GM19328 (cell line): ENCODE results near the gene RBMXL2.

ENCODE experiments used
- ATAC-seq: cut with Tn5 transposase; IDR thresholded peaks from one replicate; pipeline ENCODE4 v1.9.1; 2021; ENCODE audit warnings: mild to moderate bottlenecking, moderate library complexity; ENCODE audit not compliant: unreplicated experiment

RBMXL2 gene

DNA sequence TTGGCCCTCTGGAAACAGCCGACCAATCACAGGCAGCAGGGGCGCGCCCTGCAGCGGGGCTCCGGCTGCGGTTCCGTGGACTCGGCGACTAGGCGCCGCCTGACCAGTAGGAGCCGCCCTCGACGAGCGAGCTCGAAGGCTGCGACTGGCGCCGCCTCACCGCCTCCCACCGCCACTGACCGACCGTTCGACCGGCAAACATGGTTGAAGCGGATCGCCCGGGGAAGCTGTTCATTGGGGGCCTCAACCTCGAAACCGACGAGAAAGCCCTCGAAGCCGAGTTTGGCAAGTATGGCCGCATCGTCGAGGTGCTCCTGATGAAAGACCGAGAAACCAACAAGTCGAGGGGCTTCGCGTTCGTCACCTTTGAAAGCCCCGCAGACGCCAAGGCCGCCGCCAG lies at the start of gene RBMXL2:
RBMXL2 (plus strand) TSS at position 78 of the 400 bp plus-strand sequence; CDS start at position 201, 123 bp downstream.
- ATAC-seq = no peak

DNA sequence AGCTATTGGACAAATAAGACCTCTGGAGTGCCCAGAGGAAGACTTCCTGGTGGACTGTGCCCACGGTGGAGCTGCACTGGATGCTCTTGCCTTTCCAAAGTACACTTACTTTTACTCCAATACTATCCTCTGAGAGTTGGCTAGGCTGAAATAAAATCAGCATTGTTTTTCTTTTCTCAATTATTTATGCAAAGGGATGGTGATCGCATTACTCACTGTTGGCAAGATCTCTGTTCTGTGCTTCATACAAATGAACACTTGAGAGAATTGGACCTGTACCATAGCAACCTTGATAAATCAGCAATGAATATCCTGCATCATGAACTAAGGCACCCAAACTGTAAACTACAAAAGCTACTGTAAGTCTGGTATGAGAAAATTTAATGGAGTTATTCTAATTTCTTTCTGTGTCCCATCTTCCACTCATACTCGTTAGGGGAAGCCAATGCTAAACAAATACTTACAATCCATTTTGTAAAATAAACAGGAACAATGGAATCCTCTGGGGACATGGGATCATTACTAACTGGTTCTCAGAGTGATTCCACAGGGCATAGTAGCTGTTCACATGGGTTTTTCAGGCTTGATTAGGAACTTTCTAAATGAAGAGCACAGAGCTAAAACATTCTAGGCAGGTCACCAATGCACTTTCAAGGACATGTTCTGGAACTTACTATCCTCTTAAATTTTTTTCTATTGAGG lies 42.2 kb upstream of the RBMXL2 start:
- no peak for ATAC-seq

DNA sequence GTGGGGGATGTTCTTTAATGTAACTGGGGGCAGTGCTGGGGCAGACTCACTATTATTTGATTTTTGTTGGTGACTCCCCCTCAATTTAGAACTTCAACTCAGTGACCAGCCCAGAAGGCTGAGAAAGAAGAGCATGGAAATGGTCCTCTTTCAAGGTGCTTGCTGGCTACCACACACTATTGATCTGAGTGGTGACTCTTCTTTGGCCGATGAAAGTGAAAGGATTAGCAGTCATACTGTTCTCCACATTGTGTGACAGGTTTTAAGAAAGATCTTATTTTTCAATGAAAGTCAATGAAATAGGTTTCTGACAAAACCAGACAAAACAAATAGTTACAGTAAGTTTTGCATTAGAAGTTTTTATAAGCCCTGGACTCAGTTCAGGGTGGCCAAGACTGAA lies 38.6 kb upstream of the RBMXL2 start:
- no peak for ATAC-seq

DNA sequence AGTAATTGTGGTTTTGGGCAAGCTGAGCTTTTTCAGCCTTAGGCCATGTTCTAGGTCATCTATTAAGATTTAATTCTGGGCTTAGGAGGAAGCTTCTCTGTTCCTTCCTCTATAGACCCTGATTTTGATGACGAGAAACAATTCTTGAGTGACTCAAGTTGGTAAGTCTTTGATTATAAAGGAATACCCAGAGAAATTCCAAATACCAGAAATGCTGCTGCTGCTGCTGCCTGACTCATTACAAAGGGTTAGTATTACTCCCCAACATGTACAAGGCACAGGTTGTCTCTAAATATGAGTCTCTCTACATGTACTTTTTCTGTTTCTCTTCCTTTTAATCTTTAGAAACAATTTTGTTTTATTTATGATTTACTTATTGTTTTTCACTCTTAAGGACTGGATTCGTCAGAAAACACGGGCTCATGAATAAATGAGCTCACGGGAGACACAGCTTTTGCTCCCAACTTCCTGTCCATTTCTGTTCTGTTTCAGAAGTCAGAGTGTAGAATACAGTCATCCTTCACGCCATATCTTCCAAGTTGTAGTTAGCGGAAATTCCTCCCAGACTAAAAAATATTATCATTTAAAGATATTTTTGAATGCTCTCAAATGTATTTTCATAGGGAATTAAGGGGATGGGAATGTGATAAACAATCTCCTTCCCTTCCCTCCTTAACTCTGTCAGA lies 31.8 kb upstream of the RBMXL2 start:
- ATAC-seq = no peak

DNA sequence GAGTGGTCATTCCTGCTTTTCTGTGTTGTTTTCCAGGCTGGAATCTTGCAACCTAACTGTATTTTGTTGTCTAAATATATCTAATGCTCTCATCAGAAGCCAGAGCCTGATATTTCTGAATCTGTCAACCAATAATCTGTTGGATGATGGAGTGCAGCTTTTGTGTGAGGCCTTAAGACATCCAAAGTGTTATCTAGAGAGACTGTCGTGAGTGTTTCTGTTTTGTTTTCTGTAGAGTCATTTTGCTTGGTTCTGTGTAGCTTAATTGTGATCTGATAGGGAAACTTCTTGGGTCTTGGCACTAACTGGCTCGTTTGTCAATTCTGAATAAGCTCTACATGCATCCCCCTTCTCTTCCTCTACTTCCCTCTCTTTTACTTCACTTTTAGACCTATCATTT lies 31.2 kb upstream of the RBMXL2 start:
- no peak for ATAC-seq

DNA sequence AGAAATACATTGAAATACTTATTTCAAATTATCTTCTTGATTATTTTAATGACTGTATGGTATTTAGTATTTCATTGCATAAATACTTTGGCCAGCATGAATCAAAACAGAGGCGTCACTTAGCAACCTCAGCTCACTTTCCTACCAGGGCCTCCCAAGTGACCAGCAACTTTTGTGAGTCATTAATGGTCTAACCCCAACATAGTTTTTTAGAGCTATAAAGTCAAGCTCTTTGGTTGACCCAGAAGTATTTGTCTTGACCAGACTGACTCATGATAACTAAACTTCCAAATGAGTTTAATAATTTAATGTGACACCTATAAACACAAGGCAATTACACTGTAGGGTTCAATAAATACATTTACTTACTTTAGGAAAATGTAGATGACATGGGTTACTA lies 27.9 kb upstream of the RBMXL2 start:
- ATAC-seq = no peak

DNA sequence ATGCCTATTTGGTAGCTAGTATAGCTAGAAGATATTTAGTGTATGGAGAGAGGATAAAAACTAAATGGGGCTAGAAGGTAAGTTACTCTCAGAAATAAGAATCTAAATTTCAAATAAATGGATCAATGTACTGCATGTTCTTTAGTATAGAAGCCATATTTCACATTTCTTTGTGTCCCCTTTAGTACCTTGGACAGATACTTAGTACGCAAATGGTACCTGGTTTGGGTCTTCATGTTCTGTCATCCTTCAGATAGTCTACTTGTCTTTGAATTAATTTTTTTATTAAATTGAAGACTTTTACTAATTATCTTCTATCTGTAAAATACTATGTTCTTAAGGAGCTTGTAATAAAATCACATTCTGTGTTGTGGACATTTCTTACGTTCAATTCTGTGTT lies 26.3 kb upstream of the RBMXL2 start:
- ATAC-seq = no peak

DNA sequence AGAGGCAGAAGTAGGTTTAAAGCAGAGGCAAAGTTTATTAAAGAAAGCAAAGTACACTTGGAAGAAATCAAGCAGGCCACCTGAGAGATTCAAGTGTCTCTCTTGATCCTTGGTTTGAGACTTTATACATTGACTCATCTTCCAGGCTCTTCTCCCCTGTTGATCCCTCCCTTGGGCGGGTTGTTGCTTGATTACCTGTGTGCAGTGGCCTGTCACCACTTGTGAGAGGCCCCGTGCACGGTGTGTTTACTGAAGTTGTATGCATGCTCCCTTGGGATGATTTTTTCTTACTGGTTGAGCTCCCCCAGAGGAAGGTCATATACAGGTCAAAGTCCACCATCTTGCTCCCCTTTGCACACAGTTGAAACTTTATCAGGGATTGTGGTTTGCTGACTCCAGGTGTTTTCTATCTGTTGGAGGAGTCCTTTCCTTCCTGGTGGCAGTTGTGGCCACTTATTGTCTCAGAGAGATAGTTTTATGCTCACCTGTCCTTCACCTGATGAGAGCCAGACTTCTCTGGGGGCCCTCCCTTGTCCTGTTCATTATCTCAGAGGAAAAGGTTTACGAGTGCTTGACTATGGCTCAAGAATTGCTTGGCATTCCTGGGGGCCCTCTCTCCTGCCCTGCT lies 16.3 kb upstream of the RBMXL2 start:
- no peak for ATAC-seq

DNA sequence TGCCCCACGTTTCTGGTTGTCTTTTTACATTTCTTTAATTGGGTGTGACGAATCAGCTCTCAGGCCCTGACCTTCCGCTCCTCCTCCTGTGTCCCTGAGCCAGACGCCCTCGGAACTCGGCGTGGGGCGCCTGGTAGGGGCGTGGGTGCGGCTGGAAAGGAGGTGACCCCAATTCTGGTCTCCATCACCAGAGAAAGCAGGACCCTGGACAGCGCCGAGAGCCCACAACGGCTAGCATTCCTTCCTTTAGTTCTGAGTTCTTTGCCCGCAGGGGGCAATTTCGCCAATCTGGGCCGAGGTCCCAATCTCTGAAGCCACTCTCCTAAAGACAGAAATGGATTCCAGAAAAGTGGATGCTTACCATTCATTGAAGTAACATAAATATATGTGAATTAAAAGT lies 11.7 kb upstream of the RBMXL2 start:
- ATAC-seq = no peak

DNA sequence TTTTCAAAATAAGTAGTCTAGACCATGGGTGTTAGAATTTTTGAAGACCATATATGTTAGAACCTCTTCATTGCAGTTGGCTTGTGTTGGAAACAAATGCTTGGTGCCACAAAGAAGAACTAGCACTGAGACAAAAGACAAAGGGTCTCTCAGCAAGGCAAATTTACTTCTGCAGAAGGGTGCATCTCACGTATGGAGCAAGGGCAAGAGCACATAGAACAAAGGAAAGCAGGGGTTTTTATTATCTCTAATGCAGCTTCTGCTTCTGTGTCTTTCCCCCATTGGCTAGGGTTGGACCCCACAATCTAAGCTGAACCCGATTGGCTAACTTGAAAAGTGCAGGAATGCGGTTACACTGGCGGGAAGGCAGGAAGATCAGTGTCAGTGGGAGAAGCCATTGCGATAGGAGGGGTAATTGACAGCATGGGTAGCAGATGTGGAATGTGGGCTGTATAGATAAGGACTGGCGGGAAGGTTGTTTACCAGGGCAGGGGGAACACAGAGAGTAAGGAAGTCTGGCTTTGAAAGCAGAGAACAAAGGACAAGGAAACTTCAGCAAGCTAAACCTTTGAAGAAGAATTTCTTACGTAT lies 9.2 kb upstream of the RBMXL2 start:
- ATAC-seq = no peak

DNA sequence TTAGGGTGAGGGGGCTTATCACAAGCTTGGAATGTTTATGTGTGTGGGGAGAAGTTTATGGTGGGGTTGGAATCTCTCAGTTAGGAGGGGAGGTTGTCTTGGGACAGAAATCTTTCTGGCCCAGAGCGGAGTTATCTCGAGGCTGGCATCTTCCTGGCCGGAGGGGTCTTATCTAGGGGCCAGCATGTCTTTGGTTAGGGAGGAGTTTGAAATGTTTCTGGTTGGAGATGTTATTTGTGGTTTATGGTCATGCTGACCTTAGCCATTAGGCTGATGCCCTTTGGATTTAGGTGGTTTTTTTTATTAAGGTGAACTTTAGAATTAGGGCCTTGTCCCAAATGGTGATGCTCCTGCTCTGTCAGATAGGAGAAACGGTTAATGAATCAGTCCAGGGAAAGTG lies 7.9 kb upstream of the RBMXL2 start:
- ATAC-seq = no peak

DNA sequence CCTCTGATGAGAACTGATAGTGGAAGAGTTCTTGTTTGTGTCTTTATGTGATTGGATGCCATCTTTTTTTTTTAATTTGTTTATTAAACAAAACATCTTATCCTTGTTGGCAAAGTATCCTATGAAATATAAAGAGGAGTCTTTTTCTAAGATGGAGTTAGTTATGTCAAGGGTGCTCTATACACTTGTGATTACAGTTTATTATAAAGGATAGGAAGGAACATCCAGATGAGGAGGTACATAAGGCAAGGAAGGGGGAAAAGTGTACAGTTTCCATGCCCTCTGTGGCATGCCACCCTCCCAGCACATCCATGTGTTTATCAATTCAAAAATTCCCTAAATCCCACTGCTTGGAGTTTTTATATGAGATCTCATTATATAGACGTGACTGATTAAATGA lies 7.4 kb upstream of the RBMXL2 start:
- no peak for ATAC-seq

DNA sequence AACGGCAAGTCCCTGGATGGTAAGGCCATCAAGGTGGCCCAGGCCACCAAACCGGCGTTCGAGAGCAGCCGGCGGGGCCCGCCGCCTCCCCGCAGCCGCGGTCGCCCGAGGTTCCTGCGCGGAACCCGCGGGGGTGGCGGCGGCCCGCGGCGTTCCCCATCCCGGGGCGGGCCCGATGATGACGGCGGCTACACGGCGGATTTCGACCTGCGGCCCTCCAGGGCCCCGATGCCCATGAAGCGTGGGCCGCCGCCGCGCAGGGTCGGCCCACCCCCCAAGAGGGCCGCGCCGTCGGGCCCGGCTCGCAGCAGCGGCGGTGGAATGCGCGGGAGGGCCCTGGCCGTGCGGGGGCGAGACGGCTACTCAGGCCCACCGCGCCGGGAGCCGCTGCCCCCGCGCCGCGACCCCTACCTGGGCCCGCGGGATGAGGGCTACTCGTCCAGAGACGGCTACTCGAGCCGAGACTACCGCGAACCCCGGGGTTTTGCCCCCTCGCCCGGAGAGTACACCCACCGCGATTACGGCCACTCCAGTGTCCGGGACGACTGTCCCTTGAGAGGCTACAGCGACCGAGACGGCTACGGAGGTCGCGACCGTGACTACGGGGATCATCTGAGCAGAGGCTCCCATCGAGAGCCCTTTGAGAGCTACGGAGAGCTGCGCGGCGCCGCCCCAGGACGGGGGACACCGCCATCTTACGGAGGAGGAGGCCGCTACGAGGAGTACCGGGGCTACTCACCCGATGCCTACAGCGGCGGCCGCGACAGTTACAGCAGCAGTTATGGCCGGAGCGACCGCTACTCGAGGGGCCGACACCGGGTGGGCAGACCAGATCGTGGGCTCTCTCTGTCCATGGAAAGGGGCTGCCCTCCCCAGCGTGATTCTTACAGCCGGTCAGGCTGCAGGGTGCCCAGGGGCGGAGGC lies 792 bp downstream of the RBMXL2 start:
- no peak for ATAC-seq

DNA sequence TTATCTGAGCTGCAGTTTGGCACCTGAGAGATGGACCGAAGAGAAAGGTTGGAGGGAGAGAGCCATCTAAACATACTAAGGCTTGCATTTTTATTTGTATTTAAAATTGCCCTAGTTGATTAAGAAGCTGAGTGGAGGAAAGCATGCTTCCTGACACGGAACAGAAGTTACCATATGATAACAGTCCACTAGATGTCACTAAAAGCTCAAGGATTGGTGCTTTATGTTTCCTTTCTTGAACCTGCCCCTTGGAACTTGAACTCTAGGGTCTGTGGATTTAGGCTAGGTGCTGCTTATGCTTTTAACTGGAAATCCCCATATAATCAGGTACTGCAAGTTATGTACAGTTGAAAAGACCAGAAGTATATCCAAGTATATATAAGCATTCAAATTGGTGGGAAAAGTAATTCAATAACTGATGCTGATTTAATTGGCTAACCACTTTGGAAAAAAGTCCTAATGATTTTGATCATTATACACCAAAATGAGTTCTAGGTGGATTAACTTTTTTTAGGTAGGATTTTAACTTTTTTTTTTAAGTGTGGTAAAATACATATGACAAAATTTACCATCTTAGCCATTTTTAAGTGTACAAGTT lies 9.5 kb downstream of the RBMXL2 start:
- ATAC-seq = peak; percentile 51

DNA sequence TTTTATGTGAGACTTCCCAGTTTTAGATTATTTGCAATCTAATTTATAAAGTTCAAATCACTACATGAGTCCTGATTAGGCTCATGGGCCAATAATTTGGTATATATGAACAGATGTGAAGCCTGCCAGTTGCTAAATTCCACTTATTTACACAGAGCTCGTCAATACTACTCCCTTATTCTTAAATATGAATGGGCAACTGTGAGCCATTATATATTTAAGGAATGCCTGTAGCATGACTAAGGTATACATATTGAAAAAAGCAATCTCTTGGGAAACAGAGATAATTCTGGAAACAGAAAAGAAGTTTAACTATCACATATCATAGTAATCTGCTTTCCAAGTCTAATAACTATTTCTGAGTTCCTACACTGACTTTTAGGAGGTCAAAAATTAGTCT lies 27.0 kb downstream of the RBMXL2 start:
- no peak for ATAC-seq

DNA sequence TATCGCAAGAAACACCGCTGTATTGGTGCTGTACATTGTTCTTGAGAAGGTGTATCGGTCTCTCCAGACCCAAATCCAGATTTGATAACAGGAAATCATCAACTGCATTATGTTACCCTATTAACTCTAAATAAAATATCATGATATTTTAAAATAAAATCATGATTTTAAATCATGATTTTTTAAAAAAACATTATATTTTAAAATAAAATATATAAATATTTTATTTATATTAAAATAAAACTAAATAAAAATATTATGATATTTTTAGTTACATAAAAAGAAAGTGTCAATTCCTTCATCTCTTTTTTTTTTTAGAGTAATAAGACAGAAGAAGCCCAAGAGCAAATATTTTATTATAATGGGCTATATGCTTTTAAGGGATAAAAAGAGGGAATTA lies 27.6 kb downstream of the RBMXL2 start:
- no peak for ATAC-seq

DNA sequence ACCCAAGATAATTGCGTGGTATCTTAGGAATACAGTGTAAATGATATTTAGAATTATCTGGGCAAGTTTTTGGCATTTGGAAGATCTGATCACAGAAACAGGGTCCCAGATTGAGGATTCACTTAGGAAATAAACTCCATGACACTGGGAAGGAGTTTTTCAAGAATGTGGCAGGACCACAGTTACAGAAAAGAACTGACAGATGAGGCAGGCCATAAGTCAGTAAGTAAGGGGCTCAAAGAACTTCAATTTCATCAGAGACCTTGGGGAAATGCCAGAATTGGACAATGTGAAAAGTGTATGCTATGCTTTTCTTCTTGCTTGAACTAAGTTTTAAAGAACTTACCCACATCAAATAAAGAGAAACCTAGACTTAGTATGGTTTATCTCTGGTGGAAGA lies 49.3 kb downstream of the RBMXL2 start:
- no peak for ATAC-seq
